Keratinocyte (primary cell): ENCODE data around the gene MAGI1. TPM values are rescaled to one million over a fixed set of nuclear protein-coding genes. Genes with fewer than 3 reads are reported as not detected.

Experiments used
- DNase-seq: peaks from one replicate; pipeline ENCODE4 v3.0.0-alpha.2; 2011; ENCODE audit warnings: low read depth, missing footprints, low spot score
- FAIRE-seq: peaks from 2 replicates; lab custom pipeline; 2011; peaks lifted over from hg19 to GRCh38; lab: Jason Lieb, UNC
- H2AFZ ChIP-seq: 2 replicates; pipeline ENCODE4 v1.6.0; 2012; ENCODE audit warnings: low read length, control low read depth, inconsistent platforms; ENCODE audit not compliant: control insufficient read depth
- H3K27ac ChIP-seq: 2 replicates; pipeline ENCODE4 v1.5.1; 2011; ENCODE audit warnings: low read length; ENCODE audit not compliant: control insufficient read depth, insufficient read depth
- H3K27me3 ChIP-seq: 3 replicates; pipeline ENCODE4 v1.6.0; 2011; ENCODE audit warnings: low read length; ENCODE audit not compliant: control insufficient read depth, insufficient read depth; ENCODE audit errors: extremely low read depth
- H3K36me3 ChIP-seq, 2 experiments: 2 replicates in 1 of 2; 3 replicates in 1 of 2; pipeline ENCODE4 v1.5.1; 2011; ENCODE audit warnings: low read length in 2 of 2, mild to moderate bottlenecking in 1 of 2; ENCODE audit not compliant: control insufficient read depth in 2 of 2, insufficient read depth in 2 of 2; ENCODE audit errors: extremely low read depth in 1 of 2
- H3K4me1 ChIP-seq: 3 replicates; pipeline ENCODE4 v1.5.1; 2011; ENCODE audit warnings: low read length; ENCODE audit not compliant: control insufficient read depth, insufficient read depth; ENCODE audit errors: extremely low read depth
- H3K4me2 ChIP-seq: 3 replicates; pipeline ENCODE4 v1.6.0; 2011; ENCODE audit warnings: low read depth, low read length; ENCODE audit not compliant: control insufficient read depth, insufficient read depth; ENCODE audit errors: extremely low read depth
- H3K4me3 ChIP-seq, 3 experiments: fragments of 200-600 bp in 1 of 3; sonication (generic) in 1 of 3; 2 replicates in 2 of 3; 3 replicates in 1 of 3; pipeline ENCODE4 v1.5.1; 2011 to 2016; ENCODE audit warnings: low read length in 3 of 3, mild to moderate bottlenecking in 3 of 3, control low read depth in 2 of 3, inconsistent platforms in 1 of 3, low read depth in 1 of 3, mixed read lengths in 1 of 3, mixed run types in 1 of 3, moderate library complexity in 1 of 3; ENCODE audit not compliant: control insufficient read depth in 2 of 3, insufficient read depth in 2 of 3; ENCODE audit errors: extremely low read depth in 1 of 3
- H3K79me2 ChIP-seq: 2 replicates; pipeline ENCODE4 v1.6.0; 2012; ENCODE audit warnings: low read length; ENCODE audit not compliant: control insufficient read depth, insufficient read depth
- H3K9ac ChIP-seq: 3 replicates; pipeline ENCODE4 v1.6.0; 2011; ENCODE audit warnings: low read length; ENCODE audit not compliant: control insufficient read depth, insufficient read depth; ENCODE audit errors: extremely low read depth
- H3K9me1 ChIP-seq: 3 replicates; pipeline ENCODE4 v1.6.0; 2011; ENCODE audit warnings: low read length; ENCODE audit not compliant: control insufficient read depth, insufficient read depth; ENCODE audit errors: extremely low read depth
- H3K9me3 ChIP-seq: 2 replicates; pipeline ENCODE4 v1.5.1; 2012; ENCODE audit warnings: low read depth, low read length; ENCODE audit not compliant: control insufficient read depth
- H4K20me1 ChIP-seq: 3 replicates; pipeline ENCODE4 v1.6.0; 2011; ENCODE audit warnings: low read length; ENCODE audit not compliant: control insufficient read depth, insufficient read depth; ENCODE audit errors: extremely low read depth
- EZH2 ChIP-seq: IDR thresholded peaks from one replicate; pipeline ENCODE4 v1.6.1; 2012; ENCODE audit warnings: inconsistent platforms, mild to moderate bottlenecking, low read length, moderate library complexity
- dilution Hi-C: fragments of 300-500 bp; cut with MboI; formaldehyde crosslinking; loops from one replicate; pipeline ENCODE4 v1.7.0; 2020; ENCODE audit warnings: low sequenced_read_pairs; ENCODE audit not compliant: extremely low pct_ligation_motif_present
- polyA plus RNA-seq, 5 experiments: library from polyadenylated mRNA; depleted of rRNA in 3 of 5; stranded (reverse) in 3 of 5; stranded (forward) in 1 of 5; unstranded in 1 of 5; fragments of >200 nt; gene quantifications; 1 replicate in 1 of 5; 2 replicates in 3 of 5; 3 replicates in 1 of 5; pipeline versions ENCODE4 v1.2.1 to v1.2.3, GENCODE V29; 2011 to 2012; ENCODE audit warnings: missing spikeins in 2 of 5, low read depth in 1 of 5, low replicate concordance in 1 of 5
- TF ChIP-seq, protein P1 (sequence below), 3 experiments: IDR thresholded peaks in 1 of 3; conservative IDR thresholded peaks in 1 of 3; optimal IDR thresholded peaks in 1 of 3; 2 replicates in 2 of 3; 3 replicates in 1 of 3; pipeline versions ENCODE3 to v1.5.1; 2011; ENCODE audit warnings: low read length in 3 of 3, mild to moderate bottlenecking in 3 of 3, moderate library complexity in 2 of 3, control low read depth in 1 of 3, inconsistent platforms in 1 of 3; ENCODE audit not compliant: insufficient read depth in 2 of 3; ENCODE audit errors: extremely low read depth in 1 of 3

MAGI1 gene
- polyA plus RNA-seq, 1 donor (not counting 4 experiments of a cell fraction or from before 2014, with no cell fraction given): 10.9 TPM

DNA sequence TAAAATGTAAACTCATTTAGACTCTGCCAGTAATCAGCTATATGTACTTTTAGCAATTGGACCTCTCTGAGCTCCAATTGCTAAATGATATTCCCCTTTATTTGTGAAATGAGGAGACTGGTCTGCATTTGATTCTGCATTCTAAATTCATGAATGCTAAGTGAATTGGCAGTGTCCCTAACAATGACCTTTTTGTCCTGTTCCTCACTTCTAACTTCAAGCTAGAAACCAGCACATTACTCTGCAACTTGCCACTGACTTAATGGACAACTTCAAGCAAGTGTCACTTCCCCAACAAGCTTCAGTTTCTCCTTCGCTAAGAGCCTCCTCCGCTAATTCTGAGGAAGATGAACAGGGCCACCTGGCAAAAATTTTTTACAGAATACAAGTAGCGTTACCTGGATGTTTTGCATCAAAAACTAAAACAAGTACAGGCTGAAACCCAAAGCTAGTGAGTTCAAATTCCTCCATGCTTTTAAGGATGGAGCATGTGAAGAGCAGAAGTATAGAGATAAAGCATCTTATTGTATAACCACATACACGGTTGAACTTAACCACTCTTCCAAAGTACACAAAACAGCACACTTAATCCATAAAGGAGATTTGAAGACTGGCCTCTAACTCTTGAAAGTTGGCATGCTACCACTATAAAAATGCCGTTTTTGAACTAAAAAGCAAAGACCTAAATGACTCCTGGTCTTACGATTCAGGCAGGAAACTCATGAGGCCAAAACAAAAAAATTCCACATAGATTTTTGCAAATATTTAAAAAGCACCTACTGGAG, 207.6 kb downstream of the MAGI1 start:
- no peak for FAIRE-seq
- no peaks in the 10 kb centered on the region for H3K9me3 ChIP-seq
- H2AFZ ChIP-seq: no peak overlapping the region
- TF ChIP-seq, protein P1, sequence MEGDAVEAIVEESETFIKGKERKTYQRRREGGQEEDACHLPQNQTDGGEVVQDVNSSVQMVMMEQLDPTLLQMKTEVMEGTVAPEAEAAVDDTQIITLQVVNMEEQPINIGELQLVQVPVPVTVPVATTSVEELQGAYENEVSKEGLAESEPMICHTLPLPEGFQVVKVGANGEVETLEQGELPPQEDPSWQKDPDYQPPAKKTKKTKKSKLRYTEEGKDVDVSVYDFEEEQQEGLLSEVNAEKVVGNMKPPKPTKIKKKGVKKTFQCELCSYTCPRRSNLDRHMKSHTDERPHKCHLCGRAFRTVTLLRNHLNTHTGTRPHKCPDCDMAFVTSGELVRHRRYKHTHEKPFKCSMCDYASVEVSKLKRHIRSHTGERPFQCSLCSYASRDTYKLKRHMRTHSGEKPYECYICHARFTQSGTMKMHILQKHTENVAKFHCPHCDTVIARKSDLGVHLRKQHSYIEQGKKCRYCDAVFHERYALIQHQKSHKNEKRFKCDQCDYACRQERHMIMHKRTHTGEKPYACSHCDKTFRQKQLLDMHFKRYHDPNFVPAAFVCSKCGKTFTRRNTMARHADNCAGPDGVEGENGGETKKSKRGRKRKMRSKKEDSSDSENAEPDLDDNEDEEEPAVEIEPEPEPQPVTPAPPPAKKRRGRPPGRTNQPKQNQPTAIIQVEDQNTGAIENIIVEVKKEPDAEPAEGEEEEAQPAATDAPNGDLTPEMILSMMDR (optimal IDR thresholded peaks at IDR 0.05 in 1 of 3, IDR thresholded peaks at IDR 0.05 in 1 of 3, conservative IDR thresholded peaks at IDR 0.05 in 1 of 3; ENCODE audit: extremely low read depth in 1 of 3, insufficient read depth in 2 of 3, low read length in 3 of 3): no peak
- no peak for TF ChIP-seq EZH2
- no peaks in the 10 kb centered on the region for H4K20me1 ChIP-seq
- dilution Hi-C loops: no loop called here
- no peak overlapping the region for H3K4me2 ChIP-seq
- no peaks in the 10 kb centered on the region for H3K27me3 ChIP-seq
- no peak for DNase-seq
- no peaks in the 10 kb centered on the region for H3K9me1 ChIP-seq
- H3K4me3 ChIP-seq: no peak overlapping the region
- no peaks in the 10 kb centered on the region for H3K36me3 ChIP-seq
- H3K27ac ChIP-seq: no peak overlapping the region
- no peak overlapping the region for H3K9ac ChIP-seq
- no peaks in the 10 kb centered on the region for H3K79me2 ChIP-seq
- peaks cover 20% of the 10 kb centered on the region for H3K4me1 ChIP-seq

DNA sequence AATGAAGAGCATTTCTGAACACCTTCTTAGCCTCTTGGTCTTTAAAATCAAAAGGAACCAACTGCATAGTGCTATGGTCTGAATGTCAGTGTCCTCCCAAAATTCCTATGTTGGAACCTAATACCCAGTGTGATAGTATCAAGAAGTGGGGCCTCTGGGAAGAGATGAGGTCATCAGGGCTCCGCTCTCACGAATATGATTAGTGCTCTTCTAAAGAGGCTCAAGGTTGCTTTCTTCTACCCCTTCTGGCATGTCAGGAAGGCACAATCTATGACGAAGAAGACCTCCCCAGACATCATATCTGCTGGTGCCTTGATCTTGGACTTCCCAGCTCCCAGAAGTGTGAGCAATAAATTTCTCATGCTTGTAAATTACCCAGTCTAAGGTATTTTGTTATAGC, 209.5 kb downstream of the MAGI1 start:
- Histone ChIP-seq H3K4me3 (no peak overlapping the region), H3K79me2 (no peaks in the 10 kb centered on the region), H3K9ac (no peak overlapping the region), H4K20me1 (no peaks in the 10 kb centered on the region), H3K4me2 (no peak overlapping the region), H3K27ac (no peak overlapping the region), H3K36me3 (no peaks in the 10 kb centered on the region), H3K4me1 (peaks cover 11% of the 10 kb centered on the region), H3K27me3 (no peaks in the 10 kb centered on the region), H3K9me1 (no peaks in the 10 kb centered on the region), H3K9me3 (no peaks in the 10 kb centered on the region), H2AFZ (no peak overlapping the region)
- no peak for TF ChIP-seq EZH2
- TF ChIP-seq, protein P1 (optimal IDR thresholded peaks at IDR 0.05 in 1 of 3, IDR thresholded peaks at IDR 0.05 in 1 of 3, conservative IDR thresholded peaks at IDR 0.05 in 1 of 3; ENCODE audit: extremely low read depth in 1 of 3, insufficient read depth in 2 of 3, low read length in 3 of 3): no peak
- dilution Hi-C loops: no loop called here
- no peak for FAIRE-seq
- DNase-seq: no peak
